GM21529 (cell line): ENCODE measurements around the gene SLC39A11.
"Not testable (repeated sequence)": the region's sequence is repeated elsewhere in the genome, so short reads cannot be mapped to it uniquely, and the experiment has no call there.

Experiments used
- ATAC-seq: cut with Tn5 transposase; IDR thresholded peaks from one replicate; pipeline ENCODE4 v1.9.1; 2021; ENCODE audit not compliant: unreplicated experiment

Gene SLC39A11, protein sequence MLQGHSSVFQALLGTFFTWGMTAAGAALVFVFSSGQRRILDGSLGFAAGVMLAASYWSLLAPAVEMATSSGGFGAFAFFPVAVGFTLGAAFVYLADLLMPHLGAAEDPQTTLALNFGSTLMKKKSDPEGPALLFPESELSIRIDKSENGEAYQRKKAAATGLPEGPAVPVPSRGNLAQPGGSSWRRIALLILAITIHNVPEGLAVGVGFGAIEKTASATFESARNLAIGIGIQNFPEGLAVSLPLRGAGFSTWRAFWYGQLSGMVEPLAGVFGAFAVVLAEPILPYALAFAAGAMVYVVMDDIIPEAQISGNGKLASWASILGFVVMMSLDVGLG

DNA sequence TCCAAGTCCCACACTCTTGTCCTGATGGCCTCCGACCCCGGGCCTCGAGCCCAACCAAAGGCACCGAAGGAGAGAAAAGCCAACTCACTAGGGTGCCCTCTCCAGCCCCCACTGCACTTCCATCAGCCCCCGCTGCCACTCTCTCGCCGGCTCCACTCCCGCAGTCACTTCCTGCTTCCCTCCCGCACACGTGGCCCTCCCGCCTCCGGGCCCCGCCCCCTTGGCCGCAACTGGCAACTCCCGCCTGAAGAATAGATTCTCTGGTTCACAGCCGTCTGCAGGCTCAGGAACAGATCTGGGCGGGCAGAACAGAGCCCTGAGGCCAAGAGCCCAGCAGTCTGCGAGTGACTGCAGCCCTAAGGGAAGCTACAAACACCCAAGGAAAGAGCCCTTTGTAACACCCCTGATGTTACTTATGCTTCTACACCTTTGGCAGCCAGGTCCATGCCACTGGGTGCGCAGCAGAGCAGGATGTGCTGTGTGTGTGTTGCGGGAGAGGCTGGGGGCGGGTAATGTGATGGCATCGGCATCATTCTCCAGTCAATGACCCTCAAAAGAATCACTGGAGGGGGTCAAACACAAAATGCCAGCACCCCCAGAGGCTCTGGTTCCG lies at the start of gene SLC39A11:
SLC39A11 (minus strand) TSS at position 166 of the 613 bp plus-strand sequence. CDS start 3,924 bp downstream, outside the sequence.
- peak; percentile 98 for ATAC-seq

DNA sequence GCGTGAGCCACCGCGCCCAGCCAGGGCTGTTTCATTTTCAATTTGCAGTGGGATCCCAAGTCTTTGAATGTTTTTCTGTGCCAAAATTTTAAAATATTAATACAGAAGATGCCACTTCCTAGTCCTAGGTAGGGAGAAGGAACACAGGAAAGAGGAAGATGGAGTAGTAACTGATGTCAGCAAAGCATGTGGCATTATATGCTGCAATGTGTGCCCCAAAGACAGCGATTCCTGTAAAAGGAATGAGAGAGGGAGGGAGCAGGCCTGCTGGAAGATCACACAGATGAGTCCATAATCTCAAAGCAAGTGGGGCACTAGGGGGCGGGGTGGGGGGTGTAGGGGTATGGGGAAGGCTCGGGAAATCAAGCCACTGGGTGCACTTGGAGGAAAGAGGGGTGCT lies 48.9 kb upstream of the SLC39A11 start:
- no peak for ATAC-seq

DNA sequence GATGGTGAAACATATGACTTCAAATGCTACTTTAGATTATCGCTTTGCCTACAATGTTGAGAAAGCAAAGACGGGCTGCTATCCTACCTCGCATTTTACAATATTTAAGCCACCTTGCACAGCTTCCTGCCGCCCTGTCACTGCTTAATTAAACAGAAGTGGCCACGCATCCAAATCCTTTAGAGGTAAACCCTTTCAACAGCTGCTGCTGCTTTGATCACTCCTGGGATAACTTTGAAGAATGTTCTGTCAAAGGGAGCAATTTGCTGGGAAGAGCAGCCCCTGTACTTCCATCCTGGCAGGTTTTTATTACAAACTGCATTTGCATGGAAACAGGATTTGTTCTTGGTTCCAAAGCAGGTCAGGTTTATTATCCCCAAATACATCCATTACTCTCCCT lies 48.1 kb upstream of the SLC39A11 start:
- no peak for ATAC-seq

DNA sequence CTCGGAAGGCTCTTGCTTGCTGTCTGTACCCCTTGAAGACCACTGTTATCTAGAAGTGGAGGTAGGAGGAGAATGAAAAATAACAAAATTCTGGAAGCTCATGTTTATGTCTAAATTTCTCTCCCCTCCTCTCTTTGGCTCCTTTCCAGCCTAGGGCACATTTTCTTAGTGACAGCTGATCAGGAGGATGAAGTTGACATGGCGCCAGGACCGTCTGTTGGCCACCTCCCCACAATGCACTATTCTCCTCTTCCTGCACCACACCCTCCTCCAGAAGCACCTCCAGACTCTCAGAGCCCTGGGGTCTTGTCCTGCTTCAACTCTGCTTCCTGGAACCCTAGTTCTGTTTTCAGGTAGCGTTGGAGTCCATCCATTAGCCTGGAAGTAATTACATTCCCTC lies 46.8 kb upstream of the SLC39A11 start:
- no peak for ATAC-seq

DNA sequence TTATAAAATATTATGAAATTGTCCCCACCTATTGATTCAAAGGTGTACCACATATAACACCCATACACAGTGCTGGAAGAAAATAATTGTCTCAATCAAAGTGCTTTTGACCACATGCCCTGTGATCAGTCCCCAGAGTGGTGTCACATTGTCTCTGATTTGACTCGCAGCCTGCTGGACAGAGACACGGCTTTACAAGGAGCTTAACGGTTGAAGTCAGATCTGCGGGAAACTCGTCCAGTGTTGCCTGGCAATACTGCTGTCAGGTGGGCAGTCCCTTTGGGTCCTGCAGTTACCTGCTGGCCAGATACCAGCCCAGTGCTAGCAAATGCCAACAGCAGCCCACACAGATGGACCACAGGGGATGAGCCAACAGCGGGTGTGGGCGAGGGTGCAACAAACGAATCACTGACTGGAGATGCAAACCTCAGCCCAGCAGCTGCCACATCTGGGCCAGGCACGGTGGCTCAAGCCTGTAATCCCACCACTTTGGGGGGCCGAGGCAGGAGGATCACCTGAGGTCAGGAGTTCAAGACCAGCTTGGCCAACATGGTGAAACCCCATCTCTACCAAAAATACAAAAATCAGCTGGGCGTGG lies 46.2 kb upstream of the SLC39A11 start:
- no peak for ATAC-seq

DNA sequence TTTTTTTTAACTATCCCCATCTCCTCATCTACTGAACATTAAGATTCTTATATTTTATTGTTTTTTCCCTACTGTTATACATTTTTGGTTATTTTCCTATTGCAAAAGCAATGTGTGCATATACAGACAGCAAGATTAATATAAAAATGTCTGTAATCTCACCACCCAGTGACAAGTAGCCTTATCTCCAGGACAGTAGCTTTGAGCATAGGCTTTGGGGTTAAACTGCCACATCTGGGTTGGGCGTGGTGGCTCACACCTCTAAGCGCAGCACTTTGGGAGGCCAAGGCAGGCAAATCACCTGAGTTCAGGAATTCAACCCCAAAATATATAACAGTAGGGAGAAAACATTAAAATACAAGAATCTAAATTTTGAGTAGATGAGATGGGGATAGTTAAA lies 44.9 kb upstream of the SLC39A11 start:
- ATAC-seq, result no peak

DNA sequence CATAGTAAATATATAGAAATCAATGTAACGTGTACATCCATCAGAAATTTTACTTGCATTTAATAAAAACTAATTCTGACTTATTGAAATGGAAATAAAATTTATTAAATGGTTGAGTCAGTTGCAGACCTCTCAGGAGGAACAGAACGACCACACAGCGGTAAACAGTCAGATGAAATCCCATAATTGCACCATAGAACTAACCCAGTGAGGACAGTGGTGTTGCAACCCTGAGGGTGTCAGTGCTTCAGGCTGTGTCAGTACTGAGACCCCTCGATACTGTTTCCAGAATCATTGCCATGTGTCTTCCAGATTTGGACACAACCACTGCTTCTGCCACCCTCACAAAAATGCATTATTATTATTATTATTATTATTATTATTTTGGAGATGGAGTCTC lies 43.3 kb upstream of the SLC39A11 start:
- ATAC-seq, result no peak

DNA sequence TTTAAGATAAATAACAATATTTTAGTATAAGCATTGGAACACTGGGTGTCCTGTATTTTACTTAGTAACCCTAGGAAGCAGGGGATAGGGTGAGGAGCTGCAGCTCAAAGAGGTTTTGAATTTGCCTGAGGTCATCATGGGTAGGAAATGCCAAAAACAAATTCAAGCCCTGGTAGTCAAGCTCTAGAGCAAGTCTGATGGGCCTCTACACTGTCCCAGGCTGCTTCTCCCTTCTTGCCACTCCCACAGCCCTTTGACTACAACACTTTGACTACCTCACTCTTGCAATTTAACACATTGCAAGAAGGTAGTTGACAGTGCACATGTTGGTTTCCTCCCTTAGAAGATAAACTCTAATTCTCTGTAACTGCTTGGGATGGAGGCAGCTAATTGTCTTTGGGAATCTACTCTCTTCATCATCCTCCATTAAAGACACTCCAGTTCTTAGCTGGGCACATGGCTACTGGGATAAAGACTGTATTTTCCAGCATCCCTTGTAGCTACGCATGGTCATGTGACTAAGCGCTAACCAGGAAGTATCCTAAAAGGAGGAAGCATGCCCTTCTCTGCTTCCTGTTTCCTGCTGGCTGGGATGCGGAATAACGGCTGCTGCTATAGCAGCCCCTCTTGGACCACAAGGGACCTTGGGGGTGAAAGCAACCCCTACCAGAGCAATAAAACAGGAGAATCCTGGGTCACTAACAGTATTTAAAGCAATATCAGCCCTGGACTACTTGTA lies 41.6 kb upstream of the SLC39A11 start:
- ATAC-seq, result no peak

DNA sequence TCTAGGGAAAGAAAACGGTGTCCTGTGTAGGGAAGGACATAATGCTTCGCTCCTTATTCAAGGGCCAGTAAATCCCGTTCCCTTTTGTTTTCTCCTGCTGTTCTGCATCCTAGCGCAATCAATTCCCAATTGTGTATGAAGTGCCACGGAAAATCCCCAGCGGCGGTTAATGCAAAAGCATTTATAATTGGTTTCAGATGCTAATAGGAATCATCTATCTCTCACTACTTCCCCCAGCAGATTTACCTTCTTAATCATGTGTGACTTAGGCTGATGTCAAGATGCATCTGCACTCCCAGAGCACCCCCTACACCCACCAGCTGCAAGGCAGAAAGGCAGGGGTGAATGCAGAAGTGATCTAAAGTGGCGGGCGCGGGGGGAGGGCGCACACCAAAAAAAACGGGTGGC lies 39.6 kb upstream of the SLC39A11 start:
- no peak for ATAC-seq

DNA sequence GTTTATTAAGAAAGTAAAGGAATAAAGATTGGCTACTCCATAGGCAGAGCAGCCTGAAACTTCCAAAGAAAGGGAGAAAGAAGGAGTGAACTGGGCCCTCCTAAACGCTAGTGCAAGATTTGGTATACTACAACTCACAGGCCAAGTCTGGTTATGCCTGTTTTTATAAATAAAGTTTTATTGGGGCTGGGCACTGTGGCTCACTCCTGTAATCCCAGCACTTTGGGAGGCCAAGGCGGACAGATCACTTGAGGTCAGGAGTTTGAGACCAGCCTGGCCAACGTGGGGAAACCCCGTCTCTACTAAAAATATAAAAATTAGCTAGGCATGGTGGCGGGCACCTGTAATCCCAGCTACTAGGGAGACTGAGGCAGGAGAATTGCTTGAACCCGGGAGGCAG lies 39.0 kb upstream of the SLC39A11 start:
- ATAC-seq, result not testable (repeated sequence)

DNA sequence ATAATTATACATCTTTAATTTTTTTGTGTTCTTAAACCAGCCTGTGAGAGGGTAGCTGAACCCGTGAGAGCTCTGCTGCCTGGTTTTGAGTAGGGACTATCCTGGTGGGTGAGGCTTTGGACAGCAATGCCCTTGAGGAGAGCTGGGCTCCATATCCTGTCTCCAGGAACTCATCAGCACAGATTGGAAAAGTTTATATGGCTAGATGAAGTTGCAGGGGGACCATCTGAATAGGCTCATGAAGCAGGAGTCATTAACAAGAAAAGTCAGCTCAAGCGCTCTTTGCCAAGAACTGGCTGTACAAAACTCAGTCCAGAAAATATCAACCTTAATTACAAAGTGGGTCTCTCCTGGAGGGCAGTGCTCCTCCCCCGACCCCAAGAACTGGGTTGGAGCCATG lies 38.5 kb upstream of the SLC39A11 start:
- ATAC-seq, result no peak

DNA sequence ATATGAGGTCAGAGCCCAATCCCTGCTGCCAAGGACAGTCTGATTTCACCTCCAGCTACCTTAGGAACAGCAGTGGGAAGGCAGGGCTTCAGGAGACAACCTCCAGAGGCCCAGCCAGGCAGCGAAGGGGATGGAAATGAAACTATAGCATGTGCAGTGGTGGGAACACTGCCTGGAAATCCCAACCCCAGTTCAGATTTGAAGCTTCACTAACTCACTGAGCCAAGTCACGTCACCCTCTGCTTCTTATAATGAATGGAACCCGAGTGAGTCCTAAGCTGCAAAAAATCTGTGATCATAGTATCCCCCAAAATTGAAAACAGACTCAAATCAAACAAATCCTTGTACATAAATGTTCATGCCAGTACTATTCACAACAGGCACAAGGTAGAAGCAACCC lies 36.0 kb upstream of the SLC39A11 start:
- ATAC-seq, result no peak

DNA sequence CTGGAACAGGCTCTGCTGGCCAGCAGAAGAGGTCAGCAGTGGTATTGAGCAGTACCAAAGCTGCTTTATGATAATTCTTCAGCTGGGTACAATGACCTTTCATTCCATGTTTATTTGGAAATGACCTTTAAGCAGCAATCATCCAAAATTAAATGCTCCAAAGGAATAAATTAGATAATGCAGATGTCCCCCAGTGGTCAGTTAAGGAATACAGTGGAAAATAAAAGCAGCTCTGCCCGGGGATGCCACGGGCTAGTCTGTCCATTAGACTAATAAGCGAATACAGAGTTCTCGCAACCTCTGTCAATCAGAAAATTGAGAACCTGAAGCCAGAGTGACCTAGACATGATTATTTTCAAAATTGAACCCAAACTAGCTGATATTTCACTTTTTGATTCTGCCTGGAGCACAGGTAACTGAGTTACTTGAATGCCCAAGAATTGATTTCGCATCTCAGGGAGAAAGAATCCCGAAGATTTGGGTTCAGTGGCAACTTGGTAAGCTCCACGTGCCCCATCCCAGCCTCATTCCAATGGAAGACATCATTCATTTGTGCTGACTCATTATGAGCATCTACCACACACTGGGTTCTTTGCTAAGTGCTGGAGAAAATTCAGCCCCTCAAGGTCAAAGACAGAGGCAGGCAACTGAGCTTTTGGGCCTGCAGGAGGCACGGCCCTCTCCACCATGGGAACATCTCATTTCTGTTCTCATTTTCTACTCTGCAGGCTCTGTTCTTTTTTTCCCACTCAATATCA lies 34.4 kb upstream of the SLC39A11 start:
- no peak for ATAC-seq

DNA sequence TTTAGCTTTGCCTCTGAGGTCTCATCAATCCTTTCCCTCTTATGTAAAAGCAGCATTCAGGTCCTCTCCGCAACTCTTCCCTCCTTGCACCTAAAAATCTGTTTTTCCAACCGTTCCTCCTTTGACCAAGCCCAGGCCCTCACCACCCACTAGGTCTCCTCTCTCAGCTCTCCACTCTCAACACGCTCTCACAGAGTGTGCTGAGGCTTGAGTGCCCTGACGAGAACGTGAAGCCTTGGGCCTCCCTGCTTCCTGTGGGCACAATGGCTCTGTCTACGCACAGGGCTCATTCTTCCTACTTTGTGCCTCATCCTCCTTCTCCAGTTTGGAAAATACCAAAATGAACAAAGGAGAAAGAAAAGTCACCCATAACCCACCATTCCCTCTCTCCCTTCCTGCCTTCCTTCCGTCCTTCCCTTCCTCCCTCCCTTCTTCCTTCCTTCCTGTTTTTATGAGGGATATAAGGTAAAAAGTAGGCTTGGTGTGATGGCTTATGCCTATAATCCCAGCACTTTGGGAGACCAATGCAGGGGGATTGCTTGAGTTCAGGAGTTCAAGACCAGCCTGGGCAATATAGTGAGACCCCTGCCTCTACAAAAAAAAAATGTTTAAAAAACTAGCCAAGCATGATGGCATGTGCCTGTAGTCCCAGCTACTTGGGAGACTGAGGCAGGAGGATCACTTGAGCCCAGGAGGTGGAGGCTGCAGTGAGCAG lies 31.3 kb upstream of the SLC39A11 start:
- ATAC-seq, result no peak

DNA sequence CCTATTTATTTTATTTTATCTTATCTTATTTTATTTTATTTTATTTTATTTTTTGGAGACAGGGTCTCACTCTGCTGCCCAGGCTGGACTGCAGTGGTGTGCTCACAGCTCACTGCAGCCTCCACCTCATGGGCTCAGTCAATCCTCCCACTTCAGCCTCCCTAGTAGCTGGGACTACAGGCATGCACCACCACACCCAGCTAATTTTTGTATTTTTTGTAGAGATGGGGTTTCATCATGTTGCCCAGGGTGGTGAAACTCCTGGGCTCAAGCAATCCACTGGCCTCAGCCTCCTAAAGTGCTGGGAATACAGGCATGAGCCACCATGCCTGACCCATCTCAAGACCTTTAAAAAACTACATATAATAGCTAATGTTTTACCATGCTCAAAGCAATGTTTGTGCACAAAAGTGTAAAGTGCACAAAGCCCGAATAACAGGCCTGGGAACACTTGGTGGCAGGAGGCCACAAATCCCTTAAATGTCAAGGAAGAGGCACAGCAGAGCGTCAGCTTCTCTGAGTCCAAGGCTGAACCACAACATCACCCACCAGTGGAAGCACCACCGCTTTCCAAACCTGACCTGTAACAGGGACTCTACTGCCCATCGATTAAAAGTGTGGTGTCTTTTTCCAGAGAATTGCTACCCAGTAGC lies 30.6 kb upstream of the SLC39A11 start:
- no peak for ATAC-seq

DNA sequence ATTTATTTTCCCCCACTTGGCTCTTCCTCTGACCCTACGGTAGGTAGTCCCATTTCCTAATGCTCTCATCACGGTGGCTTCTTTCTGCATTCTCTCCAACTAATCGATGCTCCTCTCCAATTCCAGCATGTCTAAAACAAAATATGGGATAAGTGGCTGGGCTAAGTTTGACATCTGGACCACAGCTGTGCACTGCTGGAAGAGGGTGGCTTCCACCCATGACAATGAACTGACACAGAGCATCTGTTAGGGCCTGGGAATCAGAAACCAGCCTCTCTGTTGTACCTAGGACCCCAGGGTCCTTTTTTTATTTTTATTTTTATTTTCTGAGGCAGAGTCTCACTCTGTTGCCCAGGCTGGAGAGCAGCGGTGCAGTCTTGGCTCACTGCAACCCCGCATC lies 29.0 kb upstream of the SLC39A11 start:
- no peak for ATAC-seq

DNA sequence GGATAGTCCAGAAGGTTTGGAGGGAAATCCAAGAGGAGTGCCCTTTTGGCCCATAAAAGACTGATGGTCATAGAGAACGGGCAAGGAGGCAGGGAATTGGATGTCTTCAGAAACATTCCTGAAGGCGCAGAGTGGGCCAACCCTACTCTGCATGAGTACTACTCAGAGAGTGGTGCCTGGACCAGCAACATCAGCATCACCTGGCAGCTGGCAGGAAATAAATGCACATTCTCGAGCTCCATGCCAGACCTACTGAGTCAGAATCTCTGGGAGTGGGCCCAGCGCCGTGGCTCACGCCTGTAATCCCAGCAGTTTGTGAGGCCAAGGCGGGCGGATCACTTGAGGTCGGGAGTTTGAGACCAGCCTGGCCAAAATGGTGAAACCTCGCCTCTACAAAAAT lies 27.1 kb upstream of the SLC39A11 start:
- no peak for ATAC-seq

DNA sequence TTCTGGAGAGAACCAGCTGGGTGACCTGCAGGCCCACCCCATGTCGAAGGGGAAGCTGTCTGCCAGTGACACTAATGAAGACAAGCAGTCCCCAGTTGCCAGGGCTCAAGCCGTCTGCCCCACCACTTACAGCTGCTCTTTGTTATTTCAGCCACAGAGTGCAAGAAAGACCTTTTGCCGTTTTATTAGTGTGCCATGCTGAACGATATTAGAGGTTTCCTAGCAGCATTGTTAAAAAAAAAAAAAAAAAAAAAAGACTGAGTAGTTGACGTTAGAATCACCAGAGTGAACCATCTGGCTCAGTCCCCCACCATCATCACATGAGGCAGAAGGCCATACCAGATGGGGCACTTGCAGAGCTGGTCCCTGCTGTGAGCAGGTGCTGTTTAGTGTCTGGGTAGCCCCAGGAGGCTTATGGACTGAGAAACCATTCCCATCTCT lies 26.5 kb upstream of the SLC39A11 start:
- no peak for ATAC-seq

DNA sequence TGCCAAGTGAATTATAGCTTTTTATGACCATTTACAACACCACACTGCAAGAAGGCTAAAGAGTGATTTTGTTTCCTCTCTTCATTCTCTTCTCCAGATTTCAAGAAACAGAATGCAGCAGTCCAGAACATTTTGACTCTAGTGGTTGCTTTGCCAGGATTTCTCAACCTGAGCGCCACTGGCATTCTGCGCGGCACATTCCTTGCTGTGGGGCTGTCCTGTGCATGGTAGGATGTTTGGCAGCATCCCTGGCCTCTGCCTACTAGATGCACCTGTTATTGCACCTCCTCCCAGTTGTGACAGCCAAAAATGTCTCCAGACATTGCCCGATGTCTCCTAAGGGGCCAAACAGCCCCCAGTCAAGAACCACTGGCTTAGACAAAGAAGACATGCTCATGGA lies 25.7 kb upstream of the SLC39A11 start:
- ATAC-seq, result no peak

DNA sequence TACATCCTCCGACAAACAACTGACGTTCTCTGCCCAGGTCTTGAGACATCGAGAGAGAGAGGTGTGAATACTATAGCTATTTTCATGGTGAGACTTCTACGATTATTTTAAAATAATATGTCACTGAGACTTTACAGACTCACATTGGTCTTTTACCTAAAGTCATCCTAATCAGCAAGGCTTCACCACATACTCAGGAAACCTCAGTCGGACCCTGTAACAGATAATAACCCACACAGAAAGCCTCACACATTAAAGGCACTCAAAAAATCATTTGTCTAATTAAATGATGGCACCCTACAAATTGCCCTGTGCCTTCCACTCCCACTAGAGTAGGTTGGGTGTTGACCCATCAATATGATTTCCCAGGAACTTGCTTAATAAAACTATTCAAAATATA lies 19.8 kb upstream of the SLC39A11 start:
- no peak for ATAC-seq
